Subcutaneous abdominal adipose tissue (tissue), 5 donors: Measurements from ENCODE around the gene MAP2K5.

Experiments used
- H3K27ac ChIP-seq: one replicate; pipeline ENCODE4 v1.7.0; 2013; ENCODE audit warnings: low read depth, mild to moderate bottlenecking, inconsistent platforms, low read length, moderate library complexity
- H3K27me3 ChIP-seq, 5 donors: one replicate each; pipeline ENCODE4 v1.7.0; 2013; ENCODE audit warnings: low read length in 5 of 5, inconsistent platforms in 1 of 5; ENCODE audit not compliant: control insufficient read depth in 5 of 5, insufficient read depth in 4 of 5
- H3K36me3 ChIP-seq, 5 donors: one replicate each; pipeline ENCODE4 v1.7.0; 2013; ENCODE audit warnings: low read length in 5 of 5; ENCODE audit not compliant: control insufficient read depth in 5 of 5, insufficient read depth in 5 of 5
- H3K4me1 ChIP-seq, 5 donors: one replicate each; pipeline ENCODE4 v1.7.0; 2013; ENCODE audit warnings: low read length in 5 of 5, mild to moderate bottlenecking in 3 of 5, moderate library complexity in 1 of 5; ENCODE audit not compliant: control insufficient read depth in 5 of 5, insufficient read depth in 5 of 5
- H3K4me3 ChIP-seq, 5 donors: one replicate each; pipeline ENCODE4 v1.7.0; 2013; ENCODE audit warnings: low read length in 5 of 5, low read depth in 1 of 5
- H3K9ac ChIP-seq, 5 donors: one replicate each; pipeline ENCODE4 v1.7.0; 2013; ENCODE audit warnings: low read length in 5 of 5, mild to moderate bottlenecking in 4 of 5, moderate library complexity in 3 of 5
- H3K9me3 ChIP-seq, 5 donors: one replicate each; pipeline ENCODE4 v1.7.0; 2013; ENCODE audit warnings: low read length in 5 of 5; ENCODE audit not compliant: control insufficient read depth in 5 of 5
- donor health status: healthy.
- donor health status: healthy.
- donor health status: healthy.
- donor health status: healthy.
- donor health status: healthy.

Gene MAP2K5

DNA sequence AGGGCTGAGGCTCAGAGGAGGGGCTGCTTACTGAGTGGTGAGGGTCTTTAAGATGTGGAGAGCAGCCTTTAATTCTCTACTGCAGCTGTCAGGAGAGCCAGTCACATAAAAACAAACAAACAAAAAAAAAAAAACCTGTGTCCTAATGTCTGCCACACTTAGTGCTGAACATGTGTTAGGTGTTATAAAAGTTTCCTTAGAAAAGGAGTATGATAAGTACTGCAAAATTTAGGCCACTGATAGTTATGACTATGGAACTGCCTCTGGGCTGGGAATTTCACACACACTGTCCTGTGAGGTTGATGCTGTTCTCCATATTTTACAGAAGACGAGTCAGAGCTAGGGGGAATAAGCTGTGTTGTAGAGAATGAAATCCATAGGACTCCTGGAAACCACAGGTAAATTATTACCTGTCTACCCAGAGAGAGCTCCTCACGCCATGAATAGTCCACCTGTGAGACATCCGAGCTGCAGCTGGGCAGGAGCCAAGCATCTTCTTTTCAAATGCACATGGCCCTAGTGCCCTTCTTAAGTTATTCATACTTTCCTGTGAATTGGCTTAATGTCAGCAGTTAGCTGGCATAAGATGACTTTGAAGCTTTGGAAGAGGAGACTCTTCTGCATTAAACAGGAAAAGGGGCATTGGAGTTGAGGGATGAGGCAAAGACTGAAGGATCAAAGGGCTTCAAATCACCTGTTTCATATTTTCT is 248.3 kb downstream of the MAP2K5 start:
- H3K9me3 ChIP-seq = peaks cover 0 to 7% (median 4%) of the 10 kb centered on the region in 5 donors
- H3K27ac ChIP-seq = no peak overlapping the region
- H3K27me3 ChIP-seq = no peaks in the 10 kb centered on the region
- H3K36me3 ChIP-seq = peaks cover 0 to 8% (median 3%) of the 10 kb centered on the region in 5 donors
- H3K4me1 ChIP-seq = no peaks in the 10 kb centered on the region
- H3K9ac ChIP-seq = no peak overlapping the region
- H3K4me3 ChIP-seq = no peak overlapping the region

DNA sequence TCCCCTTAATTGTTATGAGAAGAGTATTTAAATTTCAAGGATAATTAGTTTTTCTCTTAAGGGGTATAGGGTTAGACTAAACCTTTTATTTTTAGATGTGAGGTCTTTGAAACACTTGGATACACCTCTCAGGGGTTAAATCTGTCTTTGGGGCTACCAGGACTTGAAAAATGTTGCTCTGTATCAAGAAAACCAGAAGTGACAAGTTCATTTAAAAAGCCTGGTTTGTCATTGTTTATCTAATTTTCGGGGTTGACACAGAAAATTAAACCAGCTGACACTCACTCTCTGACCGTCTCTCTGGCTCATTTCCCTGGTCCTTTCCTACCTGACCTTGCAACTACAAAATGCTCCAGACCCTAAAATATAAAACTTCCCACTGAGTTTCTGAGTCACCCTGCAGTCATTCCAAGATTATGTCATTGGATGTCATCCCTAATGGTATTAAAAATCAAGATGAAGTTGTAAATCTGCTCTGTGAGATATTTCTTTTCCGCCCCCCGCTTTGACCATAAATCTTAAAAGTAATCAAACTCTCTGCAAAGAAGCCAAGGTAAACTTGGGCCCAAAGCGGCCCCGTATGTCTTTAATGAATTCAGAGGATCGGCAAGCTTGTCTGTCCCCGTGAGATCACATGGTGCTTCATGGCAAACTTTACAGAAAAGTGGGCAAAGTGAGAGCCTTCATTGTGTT is 249.9 kb downstream of the MAP2K5 start:
- no peak overlapping the region for H3K27ac ChIP-seq
- no peak overlapping the region for H3K9ac ChIP-seq
- H3K4me3 ChIP-seq = no peak overlapping the region
- H3K4me1 ChIP-seq = peaks cover 0 to 12% (median 0%) of the 10 kb centered on the region in 5 donors
- H3K9me3 ChIP-seq = peaks cover 0 to 7% (median 4%) of the 10 kb centered on the region in 5 donors
- peaks cover 0 to 5% (median 3%) of the 10 kb centered on the region in 5 donors for H3K36me3 ChIP-seq
- H3K27me3 ChIP-seq = no peaks in the 10 kb centered on the region

DNA sequence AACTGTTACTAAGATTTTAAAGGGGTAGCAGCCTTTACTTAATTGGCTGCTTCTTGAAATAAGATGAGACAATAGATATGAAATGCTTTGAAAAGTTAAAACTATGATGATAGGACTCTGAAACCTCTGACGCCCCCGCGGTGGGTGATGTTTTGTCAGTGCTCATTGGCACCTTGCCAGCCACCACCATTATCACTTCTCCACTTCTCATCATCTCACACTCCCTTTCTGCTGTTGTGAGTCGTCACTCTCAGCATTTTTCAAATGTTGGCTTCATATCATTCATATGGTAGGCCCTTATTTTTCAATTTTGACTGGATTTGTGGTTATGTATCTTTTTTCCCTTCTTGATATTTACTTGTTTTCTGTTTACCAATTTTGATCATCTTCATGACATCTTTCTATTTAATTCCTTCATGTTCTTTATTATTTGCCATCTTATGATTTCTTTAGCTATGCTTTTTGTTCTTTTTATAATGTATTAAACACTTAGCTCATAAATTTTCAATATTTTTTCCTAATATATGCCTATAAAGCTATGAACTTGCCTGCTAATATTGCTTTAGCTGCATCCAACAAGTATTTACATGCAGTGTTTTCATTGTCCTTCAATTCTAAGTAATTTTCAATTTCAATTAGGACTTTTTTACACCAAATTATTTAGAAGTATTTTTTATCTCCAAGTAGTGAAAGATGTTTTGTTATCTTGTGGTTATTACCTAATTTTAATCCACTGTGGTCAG is 252.5 kb downstream of the MAP2K5 start:
- peaks cover 2 to 12% (median 3%) of the 10 kb centered on the region in 5 donors for H3K36me3 ChIP-seq
- no peak overlapping the region for H3K9ac ChIP-seq
- H3K4me1 ChIP-seq = peaks cover 0 to 12% (median 0%) of the 10 kb centered on the region in 5 donors
- H3K27ac ChIP-seq = no peak overlapping the region
- H3K4me3 ChIP-seq = no peak overlapping the region
- peaks cover 0 to 7% (median 4%) of the 10 kb centered on the region in 5 donors for H3K9me3 ChIP-seq
- H3K27me3 ChIP-seq = no peaks in the 10 kb centered on the region

DNA sequence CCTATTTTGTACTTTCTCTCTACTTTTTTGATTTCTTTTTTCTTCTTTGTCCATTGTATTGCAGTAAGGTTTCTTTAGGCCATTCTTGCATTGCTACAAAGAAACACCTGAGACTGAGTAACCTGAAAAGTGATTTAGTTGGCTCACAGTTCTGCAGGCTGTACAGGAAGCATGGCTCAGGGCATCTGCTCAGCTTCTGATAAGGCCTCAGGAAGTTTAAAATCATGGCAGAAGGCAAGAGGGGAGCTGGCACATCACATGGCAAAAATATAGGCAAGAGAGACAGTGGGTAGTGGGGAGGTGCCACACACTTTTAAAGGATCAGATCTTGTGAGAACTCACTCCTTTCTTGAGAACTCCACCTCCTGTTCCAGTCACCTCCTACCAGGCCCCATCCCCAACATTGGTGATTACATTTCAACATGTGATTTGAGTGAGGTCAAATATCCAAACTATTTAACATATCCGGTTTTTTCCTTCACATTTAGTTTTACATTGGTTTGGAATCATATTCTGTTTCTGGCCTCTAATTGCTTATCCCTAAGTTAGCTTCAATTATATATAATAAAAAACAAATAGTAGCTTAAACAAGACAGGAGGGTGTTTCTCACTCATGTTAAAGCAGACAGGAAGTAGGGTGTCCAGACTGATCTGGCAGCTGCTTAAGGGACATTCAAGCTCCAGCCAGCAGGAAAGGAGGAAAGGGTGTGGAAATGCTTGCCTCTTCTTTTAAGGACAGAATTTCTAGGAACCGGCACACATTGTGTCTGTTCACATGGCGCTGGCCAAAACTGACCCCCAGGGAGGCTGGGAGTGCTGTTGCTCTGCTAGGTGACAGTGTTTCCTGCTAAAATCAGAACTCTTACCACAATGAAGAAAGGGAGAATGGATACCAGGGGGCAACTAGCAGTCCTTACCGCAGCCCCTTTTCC is 254.0 kb downstream of the MAP2K5 start:
- no peak overlapping the region for H3K4me3 ChIP-seq

DNA sequence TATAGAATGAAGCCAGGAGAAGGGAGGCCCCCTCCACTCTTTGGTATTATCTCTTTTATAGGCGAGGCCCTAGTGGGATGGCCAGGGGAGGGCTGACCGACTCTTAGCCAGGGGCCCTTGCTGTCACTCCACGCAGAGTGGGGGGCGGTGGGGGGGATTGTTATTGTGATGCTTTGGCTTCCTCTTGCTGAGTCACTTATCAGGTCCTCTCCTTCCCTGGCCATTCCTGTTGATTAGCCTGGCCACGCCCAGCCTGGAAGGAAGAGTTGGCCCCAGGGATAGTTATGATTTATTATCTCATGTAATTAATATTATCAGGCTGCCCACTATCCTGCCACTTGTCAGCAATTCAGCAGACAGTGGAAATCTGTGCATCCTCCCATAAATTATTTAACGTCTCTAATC is 257.3 kb downstream of the MAP2K5 start:
- Histone ChIP-seq H3K9ac (no peak overlapping the region), H3K36me3 (peaks cover 0 to 34% (median 9%) of the 10 kb centered on the region in 5 donors), H3K27ac (no peak overlapping the region), H3K9me3 (peaks cover 0 to 6% (median 3%) of the 10 kb centered on the region in 5 donors), H3K4me1 (peaks cover 0 to 30% (median 0%) of the 10 kb centered on the region in 5 donors), H3K27me3 (no peaks in the 10 kb centered on the region), H3K4me3 (no peak overlapping the region)

More for the DNA sequence above, 254.0 kb downstream of the MAP2K5 start:
- Histone ChIP-seq H3K36me3 (peaks cover 3 to 19% (median 4%) of the 10 kb centered on the region in 5 donors), H3K9ac (no peak overlapping the region), H3K27ac (no peak overlapping the region), H3K27me3 (no peaks in the 10 kb centered on the region), H3K9me3 (peaks cover 0 to 7% (median 4%) of the 10 kb centered on the region in 5 donors), H3K4me1 (peaks cover 0 to 12% (median 0%) of the 10 kb centered on the region in 5 donors)

DNA sequence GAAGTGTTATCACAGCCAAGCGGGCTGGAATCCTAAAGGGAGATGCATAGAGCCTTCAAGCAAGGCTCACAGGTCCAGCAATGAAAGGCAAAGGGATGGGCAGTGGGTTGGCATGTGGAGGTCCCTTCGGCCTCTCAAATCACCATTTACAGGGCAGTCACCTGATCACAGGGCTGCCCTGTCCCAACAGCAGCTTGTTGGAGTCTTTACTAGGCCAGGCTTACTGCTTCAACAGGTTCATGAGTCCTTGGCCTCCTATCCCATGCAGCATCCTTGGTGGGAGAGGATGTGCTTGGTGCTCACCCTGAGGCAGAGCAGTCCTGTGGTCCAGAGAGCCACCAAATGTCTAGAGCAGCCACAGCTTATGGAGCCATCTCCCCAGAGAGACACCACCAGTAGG is 258.6 kb downstream of the MAP2K5 start:
- Histone ChIP-seq H3K4me3 (no peak overlapping the region), H3K36me3 (peaks cover 0 to 43% (median 11%) of the 10 kb centered on the region in 5 donors)

DNA sequence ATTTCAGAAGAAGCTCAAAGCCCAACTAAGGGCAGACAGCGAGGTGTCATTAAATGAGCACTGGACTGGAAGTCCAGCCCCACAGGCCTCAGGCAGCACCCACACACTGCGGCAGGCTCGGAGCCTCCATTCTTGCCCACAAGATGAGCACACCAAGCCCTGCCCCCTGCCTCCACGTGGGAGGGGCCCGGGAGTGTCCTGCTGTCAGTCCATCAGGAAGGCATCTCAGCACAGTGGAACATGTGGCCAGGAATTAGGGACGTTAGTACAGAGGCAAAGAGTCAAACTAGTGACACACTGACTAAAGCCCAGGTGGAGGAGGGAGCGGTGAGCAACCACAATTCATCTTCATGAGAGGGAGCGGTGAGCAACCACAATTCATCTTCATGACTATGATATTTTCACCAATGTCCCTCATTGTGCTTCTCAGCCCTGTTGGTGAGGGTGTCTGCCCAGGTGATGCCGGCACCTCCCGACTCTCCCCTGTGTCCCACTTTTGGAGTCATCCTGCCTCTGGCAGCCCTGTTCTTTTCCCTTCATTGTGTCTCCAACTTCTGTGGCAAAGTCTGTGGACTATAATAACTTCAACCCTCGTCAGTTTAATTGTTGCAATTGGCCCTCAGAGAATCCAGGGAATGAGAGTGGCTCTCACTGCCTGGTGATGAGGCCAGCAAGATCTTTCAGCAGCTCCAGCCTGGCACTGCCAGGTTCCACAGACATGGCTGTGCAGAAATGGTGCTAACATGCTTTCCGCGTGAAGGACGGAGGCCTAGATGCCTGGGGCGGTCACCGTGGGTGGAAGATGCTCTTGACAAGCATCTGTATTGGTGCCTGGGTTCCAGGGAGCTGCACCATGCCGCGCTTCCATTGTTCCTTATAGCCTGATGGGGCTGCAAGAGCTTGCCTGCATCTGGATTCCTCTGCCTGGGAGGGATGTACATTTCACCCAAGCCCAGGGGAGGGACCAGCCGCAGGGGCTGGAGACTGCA is 259.7 kb downstream of the MAP2K5 start:
- Histone ChIP-seq H3K27ac (no peak overlapping the region), H3K4me3 (no peak overlapping the region), H3K36me3 (peaks cover 0 to 54% (median 22%) of the 10 kb centered on the region in 5 donors), H3K27me3 (no peaks in the 10 kb centered on the region), H3K9ac (no peak overlapping the region), H3K9me3 (no peaks in the 10 kb centered on the region), H3K4me1 (peaks cover 0 to 22% (median 0%) of the 10 kb centered on the region in 5 donors)

More for the DNA sequence above, 258.6 kb downstream of the MAP2K5 start:
- Histone ChIP-seq H3K27me3 (no peaks in the 10 kb centered on the region), H3K9me3 (no peaks in the 10 kb centered on the region), H3K27ac (no peak overlapping the region), H3K4me1 (peaks cover 0 to 31% (median 0%) of the 10 kb centered on the region in 5 donors), H3K9ac (no peak overlapping the region)

DNA sequence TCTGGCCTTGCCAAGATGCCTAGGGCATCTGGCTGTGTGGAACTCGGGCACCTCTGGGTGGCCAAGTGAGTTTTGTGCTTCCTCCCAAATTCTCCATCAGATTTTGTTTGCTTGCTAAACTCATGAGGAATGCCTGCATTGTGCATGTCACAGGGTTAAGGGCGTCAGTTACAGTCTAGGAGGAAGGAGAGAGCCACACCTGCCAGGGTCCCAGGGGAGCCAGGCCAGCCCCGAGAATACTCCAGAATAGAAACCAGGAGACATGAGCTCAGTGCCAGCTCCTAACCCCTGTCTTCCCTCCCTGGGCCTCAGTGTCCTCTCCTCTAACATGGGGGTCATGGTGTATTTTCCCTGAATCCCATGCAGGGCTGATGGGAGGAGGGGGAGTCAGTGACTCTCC is 260.8 kb downstream of the MAP2K5 start:
- Histone ChIP-seq H3K27me3 (no peaks in the 10 kb centered on the region), H3K4me3 (no peak overlapping the region), H3K4me1 (peaks cover 0 to 20% (median 0%) of the 10 kb centered on the region in 5 donors), H3K27ac (no peak overlapping the region), H3K36me3 (peaks cover 0 to 58% (median 25%) of the 10 kb centered on the region in 5 donors), H3K9ac (no peak overlapping the region), H3K9me3 (no peaks in the 10 kb centered on the region)
